GM12874 (cell line): ENCODE data around the gene FUT2.
A peak's percentile ranks its signal among the peaks of the same experiment; 100 is the strongest.

Experiments used
- CTCF ChIP-seq: IDR thresholded peaks from 2 replicates; pipeline ENCODE4 v1.5.1; 2011; ENCODE audit warnings: low read depth, mild to moderate bottlenecking, control low read depth, low read length, moderate library complexity; ENCODE audit not compliant: insufficient read depth

The FUT2 gene

DNA sequence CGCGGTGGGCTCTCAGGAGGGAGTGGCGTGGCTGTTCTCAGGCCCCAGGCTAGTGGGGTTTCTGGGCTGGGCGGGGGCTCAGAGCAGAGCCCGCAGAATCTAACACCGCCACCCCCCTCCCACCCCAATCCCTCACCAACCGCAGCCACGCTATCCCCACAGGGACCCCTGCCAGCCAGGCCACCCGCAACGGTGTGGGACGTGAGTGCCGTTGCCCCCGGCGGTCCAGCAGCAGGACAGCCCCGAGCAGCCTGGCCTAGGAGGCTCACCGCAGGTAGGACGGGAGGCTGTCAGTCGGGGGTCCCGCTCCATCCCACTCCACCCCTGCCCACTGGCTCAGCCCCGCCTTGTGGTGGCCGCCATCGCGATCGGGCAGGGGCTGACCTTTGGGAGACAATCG lies 22.8 kb upstream of the FUT2 start, which contains the start of gene NTN5:
Gene NTN5 (minus strand): TSS at position 24 of the 400 bp plus-strand sequence. CDS start 2,031 bp downstream, outside the sequence.
- no peak for TF ChIP-seq CTCF

- no peak for TF ChIP-seq CTCF
These were observed 22.2 kb upstream of the FUT2 start for GRCh38 chr19:48673436-48674100.

GRCh38 chr19:48674216-48674809 lies 21.5 kb upstream of the FUT2 start:
- TF ChIP-seq CTCF, result no peak

GRCh38 chr19:48674921-48675824 lies 20.6 kb upstream of the FUT2 start:
- TF ChIP-seq CTCF, result peak; percentile 86

- TF ChIP-seq CTCF, result no peak
These were observed 19.3 kb upstream of the FUT2 start for GRCh38 chr19:48676487-48676886.

DNA sequence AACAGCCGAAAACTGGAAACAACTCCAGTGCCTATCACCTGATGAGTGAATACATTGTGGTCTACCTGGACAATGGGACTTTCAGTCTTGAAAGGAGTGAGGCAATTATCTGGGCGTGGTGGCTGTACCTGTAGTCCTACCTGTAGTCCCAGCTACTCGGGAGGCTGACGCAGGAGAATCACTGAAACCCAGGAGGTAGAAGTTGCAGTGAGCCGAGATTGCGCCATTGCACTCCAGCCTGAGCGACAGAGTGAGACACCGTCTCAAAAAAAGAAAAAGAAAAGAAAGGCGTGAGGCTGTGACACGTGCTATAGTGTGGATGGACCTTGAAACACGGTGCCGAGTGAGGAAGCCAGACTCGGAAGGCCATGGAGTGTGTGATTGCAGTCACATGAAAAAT lies 18.9 kb upstream of the FUT2 start:
- TF ChIP-seq CTCF, result no peak

- no peak for TF ChIP-seq CTCF
These were observed 17.6 kb upstream of the FUT2 start for GRCh38 chr19:48678201-48678600.
